Activated naive CD8-positive, alpha-beta T cell treated with anti-CD3 and anti-CD28 coated beads, Interleukin-2, amount 50 U/mL, for 16 hours (primary cell): ENCODE measurements around the gene DOCK1.

Experiments
- DNase-seq: peaks from one replicate; pipeline ENCODE4 v3.0.0-alpha.2; 2020; ENCODE audit warnings: low read depth, low spot score

Gene DOCK1

DNA sequence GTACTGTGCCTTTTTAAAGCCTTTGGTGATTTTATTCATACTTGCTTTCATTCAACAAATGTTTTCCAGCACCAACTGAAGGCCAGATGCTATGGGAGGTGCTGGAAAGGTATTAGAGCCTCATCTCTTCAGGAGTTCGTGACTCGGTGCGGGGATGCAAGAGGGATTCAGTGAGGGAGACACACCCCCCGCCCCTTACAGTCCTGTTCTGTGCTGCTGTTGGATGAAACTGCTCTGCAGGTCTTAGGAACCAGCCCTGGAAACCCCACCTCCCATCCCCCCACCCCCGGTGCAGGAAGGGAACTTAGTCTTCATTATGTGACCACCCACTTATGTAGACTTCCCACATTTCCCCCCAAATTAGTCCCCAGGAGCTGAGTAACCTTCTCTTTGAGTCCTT, 180.7 kb downstream of the DOCK1 start:
- no peak for DNase-seq

DNA sequence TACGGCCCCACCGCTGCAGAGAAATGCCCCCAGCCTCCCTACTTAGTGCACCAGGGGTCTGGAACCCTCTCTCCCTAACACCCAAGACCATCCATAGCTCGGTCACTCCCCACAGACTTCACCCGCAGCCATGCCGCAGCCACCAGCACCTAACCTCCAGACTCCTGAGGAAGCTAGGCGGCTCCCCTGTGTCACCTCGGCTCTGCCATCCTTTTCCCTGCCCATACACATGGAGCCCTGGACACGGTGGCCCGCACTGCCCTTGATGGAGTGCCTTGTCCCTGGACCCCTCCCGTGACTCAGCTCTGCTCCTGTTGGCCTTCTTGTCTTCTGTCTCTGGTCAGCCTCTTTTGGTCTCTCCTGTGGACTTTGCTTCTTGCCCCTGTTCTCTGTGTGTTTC, 183.7 kb downstream of the DOCK1 start:
- no peak for DNase-seq

DNA sequence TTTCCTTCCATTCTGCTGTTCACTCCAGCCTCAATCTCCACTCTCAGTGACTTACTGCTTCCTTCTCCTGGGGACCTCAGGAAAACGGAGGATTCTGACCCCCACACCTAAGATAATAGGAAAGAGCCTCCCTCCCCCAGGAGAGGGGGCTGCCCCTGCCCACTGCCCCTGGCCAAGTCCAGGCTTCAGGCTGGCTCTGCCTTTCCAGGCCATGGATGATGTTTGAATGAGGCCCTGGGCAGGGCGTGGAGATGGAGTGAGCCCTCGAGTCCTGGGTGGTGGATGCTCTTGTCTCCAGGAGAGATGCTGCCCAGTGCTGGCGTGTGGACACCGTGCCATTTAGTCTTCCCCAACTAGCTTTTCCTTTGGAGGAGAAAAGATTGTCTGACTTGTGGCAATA, 184.2 kb downstream of the DOCK1 start:
- DNase-seq, result no peak

DNA sequence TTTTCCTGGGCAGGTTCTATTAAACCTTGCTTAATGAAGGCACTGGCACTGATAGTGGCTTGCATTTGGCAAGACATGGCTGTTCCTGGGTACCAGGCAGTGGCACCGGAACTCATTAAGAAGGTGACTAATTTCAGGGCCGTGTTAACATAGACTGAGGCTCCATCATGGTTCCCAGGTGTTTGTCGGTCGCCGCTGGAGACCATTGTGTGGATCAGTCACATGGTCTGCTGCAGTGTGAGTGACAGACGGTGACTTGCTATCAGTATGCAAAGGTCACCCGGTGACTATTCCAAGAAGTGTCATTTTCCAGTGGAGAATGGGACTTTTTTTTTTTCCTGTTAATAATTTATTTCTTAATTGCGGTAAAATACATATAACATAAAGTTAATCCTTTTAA, 184.9 kb downstream of the DOCK1 start:
- no peak for DNase-seq

DNA sequence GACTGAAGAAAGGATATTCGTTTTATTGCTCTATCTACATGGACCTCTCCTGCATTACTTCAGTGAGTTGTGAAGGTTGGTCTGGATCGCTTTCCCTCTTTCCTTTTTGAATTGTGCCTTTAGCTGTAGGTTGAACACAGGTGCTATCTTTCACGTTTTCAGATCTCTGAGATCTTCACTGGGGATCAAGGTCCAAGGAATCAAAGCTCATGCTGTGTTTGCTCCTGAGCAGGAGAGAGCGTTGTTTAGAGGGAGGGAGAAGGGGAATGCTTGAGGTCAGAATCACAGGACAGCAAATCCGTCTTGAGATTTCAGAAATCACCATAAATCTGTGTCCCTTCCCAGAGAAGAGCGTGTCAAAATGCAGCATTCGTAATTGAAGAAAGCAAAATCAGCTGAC, 186.1 kb downstream of the DOCK1 start:
- DNase-seq, result no peak

DNA sequence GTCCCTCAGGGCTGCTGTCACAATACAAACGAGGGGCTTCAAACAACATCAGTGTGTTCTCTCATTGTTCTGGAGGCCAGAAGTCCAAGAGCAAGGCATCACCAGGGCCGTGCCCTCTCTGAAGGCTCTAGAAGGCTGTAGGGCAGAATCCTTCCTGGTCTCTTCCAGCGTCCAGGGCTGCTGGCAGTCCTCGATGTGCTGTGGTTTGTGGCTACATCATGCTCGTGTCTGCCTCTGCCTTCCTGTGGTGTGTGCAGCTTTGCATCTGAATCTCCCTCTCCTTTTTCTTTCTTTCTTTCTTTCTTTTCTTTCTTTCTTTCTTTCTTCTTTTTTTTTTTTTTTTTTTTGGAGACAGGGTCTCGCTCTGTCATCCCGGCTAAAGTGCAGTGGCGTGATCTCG, 187.7 kb downstream of the DOCK1 start:
- no peak for DNase-seq

DNA sequence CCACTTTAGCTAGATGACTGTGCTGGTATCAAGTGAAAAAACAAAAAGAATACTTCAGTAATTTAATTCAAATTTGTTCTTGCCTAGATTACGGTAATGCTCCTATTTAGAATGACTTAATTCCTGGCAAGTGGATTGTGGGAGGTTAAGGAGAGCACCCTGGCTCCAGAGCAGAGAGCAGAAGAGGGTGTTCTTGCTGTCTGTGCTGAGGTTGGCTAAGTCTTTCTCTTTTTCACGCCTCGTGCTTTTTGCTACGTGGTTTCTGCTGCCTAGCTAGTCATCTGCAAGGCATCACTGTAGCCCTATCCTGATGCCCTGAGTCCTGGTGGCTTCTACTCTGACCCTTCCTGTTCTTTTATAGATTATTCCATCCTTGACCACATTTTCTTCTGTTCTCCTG, 189.8 kb downstream of the DOCK1 start:
- no peak for DNase-seq

DNA sequence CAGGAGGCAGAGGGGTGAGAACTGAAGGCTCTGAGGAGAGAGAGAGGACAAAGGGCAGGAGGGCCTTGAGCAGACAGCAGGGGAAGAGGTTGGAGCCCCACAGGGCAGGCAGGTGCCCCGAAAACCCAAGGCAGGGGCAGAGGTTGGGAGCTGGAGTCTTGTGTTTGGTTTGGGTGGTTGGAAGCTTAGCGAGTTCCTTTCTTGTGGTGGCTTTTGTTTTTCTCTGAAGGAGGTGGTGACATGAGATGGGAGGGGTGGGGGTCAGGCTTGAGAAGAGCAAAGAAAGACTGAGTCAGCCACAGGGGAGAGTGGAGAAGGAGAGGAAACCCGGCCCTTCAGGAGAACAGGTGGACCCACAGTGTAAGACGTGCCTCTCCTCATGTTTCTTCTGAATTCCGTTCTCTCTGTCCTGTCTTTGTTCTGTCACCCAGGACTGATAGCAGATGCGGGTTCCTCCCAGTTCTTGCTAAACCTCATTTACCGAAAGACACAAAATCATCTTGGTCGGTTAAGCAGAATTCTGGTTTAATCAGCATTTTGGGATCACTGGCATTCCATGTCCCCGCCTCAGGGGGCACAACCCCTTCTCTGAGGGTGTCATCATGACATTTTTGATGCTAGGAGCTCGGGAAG, 195.9 kb downstream of the DOCK1 start:
- no peak for DNase-seq

DNA sequence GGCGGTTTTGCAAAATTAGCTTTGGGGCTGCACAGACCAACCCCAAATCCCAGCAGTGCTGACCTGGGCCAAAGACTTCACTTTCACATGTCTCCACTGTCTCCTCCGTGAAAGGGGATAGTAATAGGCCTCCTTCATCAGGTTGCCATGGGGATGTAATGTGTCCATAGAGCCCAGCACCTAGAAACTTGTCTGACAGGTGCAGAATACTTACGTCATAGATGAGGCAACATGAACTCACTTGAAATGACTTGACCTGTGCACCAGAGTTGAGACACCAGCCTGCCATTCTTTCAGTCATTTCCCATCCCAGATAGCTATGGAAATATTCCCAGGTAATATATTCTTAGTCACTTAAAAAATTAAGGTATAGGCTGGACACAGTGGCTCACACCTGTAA, 196.9 kb downstream of the DOCK1 start:
- no peak for DNase-seq

DNA sequence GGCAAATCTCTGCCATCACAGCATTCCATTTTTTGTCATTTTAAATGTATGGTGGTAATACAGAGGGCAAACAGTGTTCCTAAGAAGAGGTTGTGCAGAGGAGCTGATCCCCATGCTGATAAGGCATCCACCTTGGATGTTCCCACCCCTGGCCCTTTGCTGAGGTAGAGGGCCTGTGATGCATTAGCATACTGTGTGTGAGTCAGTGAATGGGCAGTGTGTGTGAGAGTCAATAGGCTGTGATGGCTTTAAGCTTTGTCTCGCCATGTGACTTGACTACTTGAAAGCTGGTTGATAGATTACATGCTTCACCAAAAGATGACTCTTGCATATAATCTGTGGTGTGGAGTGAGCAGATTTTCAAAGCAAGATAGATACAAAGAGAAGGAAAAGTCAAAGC, 209.9 kb downstream of the DOCK1 start:
- DNase-seq, result no peak

DNA sequence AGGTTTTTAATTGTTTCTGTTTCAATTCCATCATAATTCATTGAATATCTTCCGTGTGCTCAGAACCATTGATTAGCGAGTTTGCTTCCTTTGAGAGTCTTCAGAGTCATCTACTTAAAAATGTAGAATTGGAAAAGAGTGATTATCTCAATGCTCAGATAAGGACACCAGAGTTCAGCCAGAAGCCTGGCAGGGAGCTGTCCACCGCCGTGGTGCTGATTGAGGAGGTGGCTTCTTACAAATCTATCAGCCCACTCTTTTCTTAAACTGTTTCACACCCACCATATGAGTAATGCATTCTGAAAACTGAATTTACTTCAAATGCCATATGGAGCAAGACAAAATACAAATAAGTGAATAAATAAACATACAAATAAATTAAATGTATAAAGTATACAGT, 211.9 kb downstream of the DOCK1 start:
- no peak for DNase-seq

DNA sequence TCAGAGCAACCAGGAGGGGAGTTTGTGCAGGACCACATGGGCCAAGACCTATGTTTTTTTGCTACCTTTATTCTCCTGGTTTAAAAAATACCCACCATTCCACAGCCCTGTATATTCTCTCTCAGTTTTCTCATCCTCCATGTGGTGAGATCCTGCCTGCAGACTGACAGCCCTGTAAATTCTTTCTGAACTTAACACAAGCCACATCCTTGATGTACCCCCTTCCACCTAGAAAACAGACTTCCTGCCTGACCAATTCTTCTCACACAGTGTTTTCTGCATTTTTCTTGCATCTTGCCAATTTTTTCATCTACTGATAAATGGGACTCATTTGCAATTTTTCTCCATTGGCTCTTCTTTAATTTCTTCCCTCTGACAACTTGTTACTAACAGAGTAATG, 212.8 kb downstream of the DOCK1 start:
- no peak for DNase-seq

DNA sequence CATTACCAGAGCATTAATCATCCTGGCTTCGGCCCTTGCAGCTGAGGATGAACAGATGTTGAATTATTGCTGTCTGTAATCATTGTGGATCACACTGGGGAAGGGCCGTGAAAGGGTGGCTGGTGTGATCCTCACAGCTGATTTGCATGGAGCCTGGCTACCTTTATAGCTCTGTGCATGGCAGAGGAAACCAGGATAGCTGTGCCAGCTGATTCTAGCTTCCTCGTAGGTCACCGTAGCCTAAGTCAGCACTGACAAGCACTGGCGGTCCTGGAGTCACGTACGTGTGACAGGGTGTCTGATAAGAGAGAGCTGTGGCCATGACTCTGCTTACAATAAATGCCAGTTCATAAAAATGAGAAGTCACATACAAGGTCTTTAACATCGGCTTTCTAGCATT, 214.7 kb downstream of the DOCK1 start:
- DNase-seq, result no peak

DNA sequence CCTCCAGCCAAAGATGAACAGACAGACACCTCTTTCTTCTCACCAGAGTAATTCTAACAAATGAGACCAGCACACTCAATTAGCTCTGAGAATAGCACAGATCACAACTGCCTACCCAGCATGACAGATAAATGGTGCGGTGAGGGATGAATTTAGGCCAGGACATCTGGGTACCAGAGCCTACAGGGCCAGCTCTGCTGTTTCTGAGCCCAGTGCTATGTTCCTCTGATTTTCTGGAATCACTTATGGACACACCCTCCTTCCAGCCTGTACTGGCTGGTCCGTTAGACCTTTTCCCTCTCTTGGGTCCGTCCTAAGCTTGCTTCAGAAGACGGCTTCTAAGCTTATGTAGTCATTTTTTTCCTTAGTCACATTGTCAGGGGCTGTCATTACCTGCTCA, 217.6 kb downstream of the DOCK1 start:
- no peak for DNase-seq

DNA sequence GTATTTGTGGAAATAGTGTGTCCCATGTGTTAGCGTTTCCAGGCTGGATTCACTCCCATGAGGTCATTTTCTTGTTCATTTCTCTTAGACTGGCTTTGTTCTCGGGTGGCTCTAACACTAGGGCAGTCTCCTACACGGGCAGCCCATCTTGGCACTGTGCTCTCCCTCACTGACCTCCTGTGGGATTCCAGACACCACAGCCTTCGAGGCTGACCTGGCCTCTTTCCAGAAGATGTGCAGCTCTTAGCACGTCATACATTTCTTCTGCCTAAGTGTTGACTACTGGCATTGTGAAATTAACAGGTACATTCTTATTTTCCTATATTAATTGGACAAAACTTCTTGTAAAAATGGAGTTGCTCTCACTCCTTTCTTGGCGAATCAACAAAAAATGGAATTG, 218.4 kb downstream of the DOCK1 start:
- DNase-seq, result no peak

DNA sequence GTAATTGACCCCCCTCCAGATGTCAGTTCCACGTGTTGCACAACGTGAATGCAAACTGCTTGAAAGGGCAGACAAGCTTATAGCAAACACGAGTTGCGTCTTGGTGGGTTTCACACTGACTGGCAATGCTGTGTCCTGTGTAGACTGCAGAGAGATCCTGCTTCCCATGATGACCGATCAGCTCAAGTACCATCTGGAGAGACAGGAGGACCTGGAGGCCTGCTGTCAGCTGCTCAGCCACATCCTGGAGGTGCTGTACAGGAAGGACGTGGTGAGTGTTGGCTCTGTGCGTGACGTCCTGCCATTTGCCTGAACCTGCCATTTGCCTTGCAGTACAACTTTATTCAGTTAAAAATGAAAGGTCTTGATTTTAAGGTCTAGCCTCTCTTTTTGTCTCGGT, 220.1 kb downstream of the DOCK1 start:
- DNase-seq, result no peak

DNA sequence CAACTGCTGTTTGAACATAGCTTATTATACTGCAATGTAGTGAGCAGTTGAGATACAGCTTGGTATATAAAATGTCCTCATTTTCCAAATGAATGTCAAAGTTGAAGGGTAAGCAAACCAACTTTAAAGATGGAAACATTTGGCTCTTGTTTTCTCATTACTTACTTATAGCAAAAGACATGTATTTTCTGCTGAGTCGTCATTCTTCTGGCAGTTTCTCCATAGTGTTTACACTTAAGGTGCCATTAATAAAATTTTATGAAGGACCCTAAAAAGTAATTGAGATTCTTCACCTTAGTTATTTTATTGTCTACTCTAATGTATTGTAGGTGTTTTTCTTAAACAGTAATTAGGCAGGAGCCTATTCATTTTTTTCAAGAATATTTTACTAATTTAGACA, 222.6 kb downstream of the DOCK1 start:
- no peak for DNase-seq

DNA sequence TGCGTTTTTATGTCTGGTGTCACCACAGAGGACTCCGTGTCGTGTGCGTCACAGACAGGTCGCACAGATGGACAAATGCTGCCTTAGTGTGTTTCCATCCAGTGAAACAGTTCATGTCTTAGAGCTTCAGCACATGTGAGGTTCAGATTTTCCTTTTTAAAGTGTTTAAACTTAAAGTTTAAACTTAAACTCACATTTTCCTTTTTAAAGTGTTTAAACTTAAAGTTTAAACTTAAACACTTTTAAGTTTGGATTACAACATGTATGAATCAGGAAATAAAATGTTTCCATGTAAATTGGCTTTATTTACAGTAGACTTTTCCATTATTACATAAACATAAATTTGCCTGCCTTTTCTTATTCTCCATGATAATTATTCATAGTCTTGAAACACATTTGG, 223.9 kb downstream of the DOCK1 start:
- DNase-seq, result no peak

DNA sequence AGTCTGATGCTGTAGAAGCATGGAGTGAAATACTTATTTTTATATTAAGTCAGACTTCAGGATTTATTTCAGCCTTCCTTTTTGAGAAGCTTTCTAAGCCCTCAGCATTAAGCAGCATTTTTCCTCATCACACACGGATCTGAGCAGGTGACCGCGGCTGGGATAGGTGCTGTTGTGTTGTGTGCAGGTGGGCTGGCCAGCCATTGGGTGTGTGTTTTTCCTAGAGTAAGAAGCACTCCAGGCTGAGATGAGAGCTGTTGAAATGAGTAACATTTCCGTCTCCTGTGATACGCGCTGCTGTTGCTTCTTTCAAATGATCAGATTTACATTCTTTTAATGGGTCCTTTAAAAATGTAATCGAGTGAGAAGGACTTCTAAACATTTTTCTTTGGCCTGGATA, 227.2 kb downstream of the DOCK1 start:
- DNase-seq, result no peak

DNA sequence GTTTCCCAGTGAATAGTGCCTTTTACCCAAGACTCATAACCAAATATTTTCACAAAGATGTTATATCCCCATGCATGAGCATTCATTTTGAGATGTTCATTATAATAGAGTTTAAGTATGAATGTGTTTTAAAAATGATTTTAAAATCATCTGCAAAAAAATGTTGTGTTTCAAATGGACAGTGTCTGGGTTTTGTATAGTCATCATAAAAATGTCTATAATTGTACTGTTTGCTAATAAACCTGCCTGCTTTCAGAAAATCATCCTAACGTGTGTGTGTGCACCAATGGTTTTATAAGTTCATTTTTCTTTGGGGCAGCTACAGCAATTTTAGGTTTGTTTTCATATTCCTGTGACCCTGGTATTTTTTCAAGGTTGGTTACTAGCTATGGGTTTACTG, 228.0 kb downstream of the DOCK1 start:
- no peak for DNase-seq

DNA sequence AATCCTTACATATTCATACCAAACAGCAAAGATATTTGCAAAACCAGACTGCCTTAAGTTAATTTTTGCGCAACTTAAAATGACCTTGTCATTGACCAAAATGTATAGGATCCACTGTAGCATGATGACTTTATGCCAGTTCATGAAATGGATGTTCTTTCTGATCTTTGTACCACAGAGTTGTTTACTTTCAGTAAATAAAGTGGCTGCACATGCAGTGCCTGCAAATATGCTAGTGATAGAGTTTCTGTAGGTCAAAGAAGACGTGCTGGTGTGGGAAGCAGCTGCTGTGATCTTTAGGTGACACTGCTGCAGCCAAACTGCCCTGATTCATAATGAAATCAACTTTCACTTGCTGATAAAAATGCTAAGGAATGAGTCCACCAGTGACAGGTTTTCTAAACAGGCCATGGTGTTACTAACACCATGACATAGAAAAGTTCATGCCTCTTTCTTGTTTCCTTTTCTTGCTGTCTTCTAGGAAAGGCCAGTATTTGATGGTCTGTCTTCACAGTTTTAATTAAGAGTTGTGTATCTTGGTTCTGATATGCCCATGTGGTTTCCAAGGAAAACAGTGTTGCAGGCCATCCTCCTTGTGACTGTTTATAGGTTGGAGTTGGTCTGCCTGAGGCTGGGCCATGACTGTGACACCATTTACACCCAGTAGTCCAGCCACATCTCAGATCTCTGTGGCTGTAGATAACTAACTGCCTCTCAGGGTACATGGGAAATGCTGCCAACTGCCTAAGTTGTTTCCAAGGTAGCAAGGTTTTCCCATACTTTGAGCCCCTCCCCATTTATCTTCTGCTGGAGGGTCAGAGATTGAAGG, 228.7 kb downstream of the DOCK1 start:
- no peak for DNase-seq

DNA sequence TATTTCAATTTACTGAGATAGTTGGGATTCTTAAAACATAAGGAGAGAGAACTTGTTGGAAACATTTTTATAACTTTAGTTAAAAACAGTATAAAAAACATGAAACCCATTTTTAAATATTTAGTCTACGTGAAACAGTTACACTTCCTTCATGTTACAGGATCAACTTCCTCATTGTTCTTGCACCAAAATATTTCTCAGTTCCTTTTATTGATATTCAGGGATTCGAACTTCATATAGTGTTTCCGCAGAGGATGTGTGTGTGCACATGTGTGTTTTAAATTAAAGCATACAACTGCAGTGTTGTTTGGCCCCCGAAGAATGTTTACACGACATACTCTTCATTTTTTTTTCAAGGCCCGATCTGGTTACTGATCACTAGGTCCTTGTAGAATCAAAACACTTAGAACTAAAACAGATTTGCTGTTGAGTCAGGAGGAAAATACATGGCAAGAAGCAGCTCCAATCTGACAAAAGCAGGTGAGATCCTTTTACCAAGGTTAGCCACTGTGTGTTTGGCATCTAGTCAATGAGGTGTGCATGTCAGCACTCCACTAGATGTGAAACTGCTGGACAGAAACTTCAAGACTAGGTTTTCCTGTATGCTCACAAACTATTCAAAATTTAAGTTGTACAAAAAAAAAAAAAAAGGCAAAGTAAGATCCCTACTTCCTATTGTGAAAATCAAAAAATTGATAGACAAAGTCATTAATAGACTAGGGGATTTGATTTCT, 230.8 kb downstream of the DOCK1 start:
- DNase-seq, result no peak

DNA sequence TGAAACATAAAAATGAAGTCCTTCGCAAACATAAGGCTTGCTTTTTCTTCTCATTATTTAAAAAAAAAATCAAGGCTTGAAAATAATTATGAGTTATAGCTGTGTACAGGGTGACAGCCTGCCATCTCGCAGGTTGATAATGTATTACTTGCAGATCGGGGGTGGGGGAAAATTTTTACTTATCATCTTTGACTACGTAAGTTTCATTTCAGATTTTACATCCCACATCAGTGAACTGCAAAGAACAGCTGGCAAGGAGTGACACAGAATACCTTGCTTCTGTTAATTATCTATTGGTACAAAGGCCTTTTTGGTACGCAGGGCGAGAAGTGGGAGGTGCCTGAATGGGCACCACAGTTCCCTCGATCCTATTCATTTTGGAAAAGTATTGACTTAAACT, 232.2 kb downstream of the DOCK1 start:
- no peak for DNase-seq
